IPS-11a (cell line): ENCODE measurements around the gene STK32C.
"Not testable (repeated sequence)": the region's sequence is repeated elsewhere in the genome, so short reads cannot be mapped to it uniquely, and the experiment has no call there.

Experiments used
- H3K4me3 ChIP-seq: one replicate; pipeline ENCODE4 v1.5.1; 2013; ENCODE audit warnings: low read depth, low read length, control low read depth

The STK32C gene

GRCh38 chr10:132303361-132304115, 4.2 kb downstream of the STK32C start:
- no peak overlapping the region for H3K4me3 ChIP-seq

DNA sequence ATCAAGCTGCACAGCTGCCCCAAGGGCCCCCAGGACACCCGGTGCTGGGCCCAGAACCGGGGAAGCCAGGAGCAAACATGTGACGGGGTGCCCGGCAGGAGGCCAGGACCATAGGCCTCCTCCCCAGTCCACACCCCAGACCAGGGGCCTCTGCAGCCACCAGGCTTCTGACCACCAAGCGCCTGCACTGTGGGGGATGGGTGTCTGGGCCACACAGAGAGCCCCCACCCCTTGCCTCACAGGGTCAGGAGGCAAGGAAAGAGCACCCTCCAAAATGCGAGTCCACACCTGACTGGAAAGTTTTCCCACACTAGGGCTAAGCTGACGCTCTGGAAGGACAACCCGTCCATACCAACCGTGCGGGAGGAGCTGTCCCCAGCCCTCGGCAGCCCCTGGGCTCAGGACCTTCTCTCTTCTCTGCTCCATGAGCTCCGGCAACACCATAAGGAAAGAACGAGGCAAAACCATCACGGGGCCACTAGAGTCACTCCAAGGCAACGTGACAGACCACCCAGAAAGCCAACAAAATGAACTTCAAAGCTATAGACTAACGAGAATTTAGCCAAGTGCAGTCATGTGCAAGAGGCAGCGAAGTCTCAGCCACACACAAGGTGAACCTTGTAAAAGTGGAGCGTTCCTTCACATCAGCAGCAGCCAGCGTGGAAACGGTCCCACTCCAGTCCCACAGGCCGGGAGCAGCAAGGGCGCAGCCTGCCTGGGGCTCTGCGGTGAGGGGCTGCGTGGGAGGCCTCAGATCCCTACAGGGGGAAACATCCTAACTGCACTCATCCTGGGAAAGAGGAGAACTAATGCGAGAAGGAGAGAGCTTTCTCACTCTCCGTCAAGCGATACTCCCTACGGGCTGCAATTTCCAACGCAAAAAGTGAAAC, 5.1 kb downstream of the STK32C start:
- H3K4me3 ChIP-seq = no peak overlapping the region

GRCh38 chr10:132301371-132302330, 6.1 kb downstream of the STK32C start:
- H3K4me3 ChIP-seq = no peak overlapping the region

GRCh38 chr10:132300582-132300981, 7.2 kb downstream of the STK32C start:
- H3K4me3 ChIP-seq = no peak overlapping the region

GRCh38 chr10:132299371-132300336, 8.1 kb downstream of the STK32C start:
- no peak overlapping the region for H3K4me3 ChIP-seq

GRCh38 chr10:132298038-132298881, 9.5 kb downstream of the STK32C start:
- no peak overlapping the region for H3K4me3 ChIP-seq

DNA sequence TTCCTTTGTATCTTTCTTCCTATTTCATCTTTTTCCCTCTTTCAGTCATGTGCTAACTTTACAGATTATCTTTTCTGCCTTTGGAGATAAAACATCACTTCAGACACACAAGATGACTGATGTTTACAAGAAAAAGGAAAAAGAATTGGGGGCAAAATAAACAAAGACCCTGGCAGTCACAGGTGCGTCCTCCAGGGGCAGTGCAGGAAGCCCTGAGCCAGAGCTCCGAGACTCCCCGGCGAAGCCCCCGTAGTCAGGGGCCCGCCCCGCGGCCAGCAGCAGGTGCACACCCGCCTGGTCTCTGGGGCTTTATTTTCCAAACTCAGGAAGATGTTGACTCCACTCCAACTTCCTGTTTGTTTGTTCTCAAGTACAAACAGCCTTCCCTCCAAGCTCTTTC, 10.2 kb downstream of the STK32C start:
- H3K4me3 ChIP-seq = no peak overlapping the region

DNA sequence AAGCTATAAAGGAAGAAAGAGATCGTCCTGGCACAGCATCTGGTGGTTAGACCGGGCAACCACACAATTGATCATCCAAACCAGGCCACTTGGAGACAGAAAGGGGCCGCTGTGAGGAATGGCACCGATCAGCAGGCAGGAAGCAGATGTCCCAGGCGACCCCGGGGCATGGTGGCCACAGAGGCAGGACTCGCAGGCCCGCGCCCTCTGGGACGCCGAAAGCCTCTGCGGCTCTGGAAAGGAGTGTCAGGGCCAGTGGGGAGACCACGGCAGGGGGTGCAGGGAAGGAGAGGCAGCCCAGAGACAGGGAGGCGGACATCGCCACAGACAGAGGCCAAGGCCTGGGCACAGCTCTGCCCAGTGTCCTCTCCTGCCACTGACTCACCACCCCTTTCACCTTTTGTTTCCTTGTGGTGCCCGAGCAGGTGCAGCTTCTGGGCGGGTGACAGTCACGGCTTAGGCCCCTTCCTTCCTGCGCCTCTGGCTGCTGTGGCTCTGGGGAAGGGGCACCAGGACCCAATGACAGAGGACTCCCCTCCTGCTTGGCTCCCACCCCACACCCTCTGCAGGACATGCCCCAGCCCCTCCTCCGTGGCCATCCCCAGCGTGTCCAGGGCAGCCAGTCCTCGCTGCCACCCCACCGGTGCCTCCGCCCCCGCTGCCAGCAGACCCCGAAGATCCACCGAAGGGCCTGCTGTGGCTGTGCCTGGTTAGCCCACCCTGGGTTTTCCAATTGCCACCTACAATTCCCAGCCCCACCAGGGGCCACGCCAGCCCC, 10.9 kb downstream of the STK32C start:
- H3K4me3 ChIP-seq = no peak overlapping the region

- H3K4me3 ChIP-seq = not testable (repeated sequence)
Measured at GRCh38 chr10:132295481-132295880, 12.3 kb downstream of the STK32C start.

GRCh38 chr10:132294561-132295318, 13.0 kb downstream of the STK32C start:
- H3K4me3 ChIP-seq = no peak overlapping the region

- H3K4me3 ChIP-seq = no peak overlapping the region
Measured at GRCh38 chr10:132293813-132294520, 13.8 kb downstream of the STK32C start.

DNA sequence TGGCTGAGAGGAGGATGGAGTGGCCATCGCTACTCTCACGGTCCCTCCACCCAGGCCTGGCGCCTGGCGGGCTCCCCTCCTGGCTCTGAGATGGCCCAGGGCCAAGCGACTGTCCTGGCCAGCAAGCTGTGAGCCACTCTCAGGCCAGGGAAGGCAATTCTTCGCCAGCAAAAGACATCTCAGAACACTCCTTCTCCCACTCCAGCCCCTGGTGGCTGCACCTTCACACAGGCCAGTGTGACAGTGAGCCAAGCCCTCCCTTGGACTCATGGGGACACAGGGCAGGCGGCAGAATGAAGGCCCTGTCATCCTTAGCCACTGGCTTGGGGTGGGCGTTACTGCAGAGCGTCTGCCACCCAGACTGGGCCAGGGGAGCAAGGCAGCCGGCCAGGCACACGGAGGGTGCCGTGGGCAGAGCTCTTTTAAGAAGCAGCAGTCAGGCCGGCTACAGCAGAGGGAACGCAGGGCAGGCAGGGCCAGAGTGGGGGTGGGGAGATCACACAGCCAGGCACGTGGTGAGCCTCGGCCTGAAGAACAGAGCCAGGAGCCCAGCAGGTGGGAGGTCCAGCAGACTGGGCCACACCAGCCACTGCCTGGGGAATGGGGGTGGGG, 14.4 kb downstream of the STK32C start:
- H3K4me3 ChIP-seq = no peak overlapping the region

GRCh38 chr10:132292287-132293200, 15.2 kb downstream of the STK32C start:
- no peak overlapping the region for H3K4me3 ChIP-seq

- H3K4me3 ChIP-seq = no peak overlapping the region
Measured at GRCh38 chr10:132291826-132292225, 15.9 kb downstream of the STK32C start.

DNA sequence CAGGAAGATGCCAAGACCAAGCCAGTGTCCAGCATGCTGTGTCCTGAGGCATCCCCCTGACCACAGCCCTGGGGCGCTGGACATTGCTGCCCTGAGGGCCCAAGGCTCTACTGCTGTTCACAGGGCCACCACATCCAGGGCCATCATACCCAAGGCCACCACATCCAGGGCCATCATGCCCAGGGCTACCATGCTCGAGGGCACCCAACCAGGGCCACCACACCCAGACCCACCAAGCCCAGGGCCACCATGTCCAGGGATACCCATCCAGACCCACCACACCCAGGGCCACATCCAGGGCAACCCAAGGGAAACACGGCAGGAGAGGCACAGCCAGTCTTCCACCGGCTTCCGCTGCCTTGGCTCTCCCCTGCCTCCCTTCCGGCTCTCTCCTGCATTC, 17.1 kb downstream of the STK32C start:
- H3K4me3 ChIP-seq = no peak overlapping the region
